Stimulated activated CD8-positive, alpha-beta memory T cell treated with anti-CD3 and anti-CD28 coated beads, Interleukin-4, amount 100 ng/mL, for 24 hours (primary cell): ENCODE measurements around the gene MUC5AC.
"Not testable (repeated sequence)": the region's sequence is repeated elsewhere in the genome, so short reads cannot be mapped to it uniquely, and the experiment has no call there.

Experiments
- DNase-seq: peaks from one replicate; pipeline ENCODE4 v3.0.0-alpha.2; 2020; ENCODE audit warnings: low read depth

The MUC5AC gene

DNA sequence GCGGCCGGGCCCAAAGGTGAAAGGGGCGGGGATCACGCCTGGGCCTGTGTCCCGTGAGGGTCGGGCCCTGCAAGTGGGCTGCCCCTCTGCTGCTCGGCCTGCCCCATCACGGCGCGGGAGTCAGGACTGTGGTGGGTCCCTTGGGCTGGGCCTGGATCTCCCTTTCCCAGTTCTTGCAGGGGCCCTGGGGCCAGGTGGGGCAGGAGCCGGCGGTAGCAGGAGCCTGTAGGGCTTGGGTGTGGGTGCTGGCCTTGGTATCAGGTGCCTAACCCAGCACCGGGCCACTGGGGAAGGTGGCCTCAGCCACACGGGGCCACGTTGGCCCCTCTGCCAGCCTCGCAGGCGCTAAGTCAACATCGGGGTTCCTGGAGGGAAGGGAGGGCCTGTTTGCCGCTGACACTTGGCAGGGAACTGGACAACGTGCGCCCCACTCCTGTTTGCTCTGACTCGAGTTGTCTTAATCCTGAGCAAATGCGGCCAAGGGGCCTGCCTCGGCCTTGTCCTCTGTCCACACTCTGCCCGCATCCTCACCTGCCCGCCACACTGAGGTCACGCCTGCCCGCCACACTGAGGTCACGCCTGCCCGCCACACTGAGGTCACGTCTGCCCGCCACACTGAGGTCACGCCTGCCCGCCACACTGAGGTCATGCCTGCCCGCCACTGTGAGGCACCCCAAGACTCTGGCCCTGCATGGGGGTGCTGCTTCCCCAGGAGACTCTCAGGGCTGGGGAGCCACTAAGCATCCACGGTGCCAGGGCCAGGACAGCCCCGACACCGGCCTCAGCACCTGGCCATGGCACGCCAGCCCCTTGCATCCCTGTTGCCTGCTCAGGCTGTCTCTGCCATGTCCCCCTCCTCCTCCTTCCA is 50.9 kb downstream of the MUC5AC start:
- DNase-seq = no peak

DNA sequence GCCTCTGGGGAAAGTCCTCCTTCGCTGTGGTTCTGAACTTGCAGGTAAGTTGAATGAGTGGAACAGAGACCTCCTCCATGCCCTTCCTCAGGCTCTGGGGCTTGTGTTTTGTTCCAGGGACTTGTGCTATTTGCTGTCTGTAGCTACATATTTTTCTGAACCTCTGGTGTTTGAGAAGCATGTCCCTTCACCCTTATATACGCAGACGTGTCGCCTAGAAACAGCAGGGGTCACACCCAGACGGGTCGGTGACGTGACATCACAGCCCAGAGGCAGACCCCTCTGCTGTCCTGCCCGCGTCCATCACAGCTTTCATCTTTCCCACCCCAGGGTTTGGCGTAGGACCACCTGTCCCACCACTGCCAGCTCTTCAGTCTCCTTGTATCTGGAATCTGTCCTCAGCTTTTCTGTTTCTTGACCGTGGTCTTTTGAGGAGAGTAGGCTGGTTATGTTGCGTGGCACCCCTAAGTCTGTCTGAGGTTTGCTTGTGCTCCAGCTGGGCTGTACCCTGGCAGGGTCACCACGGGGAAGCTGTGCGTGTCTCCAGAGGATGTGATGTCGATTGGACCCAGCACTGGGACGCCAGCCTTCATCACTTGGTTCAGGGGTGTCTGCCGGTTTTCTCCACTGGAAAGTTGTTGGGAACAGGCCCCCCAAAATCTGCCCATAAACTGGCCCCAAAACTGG is 51.8 kb downstream of the MUC5AC start:
- DNase-seq = no peak

DNA sequence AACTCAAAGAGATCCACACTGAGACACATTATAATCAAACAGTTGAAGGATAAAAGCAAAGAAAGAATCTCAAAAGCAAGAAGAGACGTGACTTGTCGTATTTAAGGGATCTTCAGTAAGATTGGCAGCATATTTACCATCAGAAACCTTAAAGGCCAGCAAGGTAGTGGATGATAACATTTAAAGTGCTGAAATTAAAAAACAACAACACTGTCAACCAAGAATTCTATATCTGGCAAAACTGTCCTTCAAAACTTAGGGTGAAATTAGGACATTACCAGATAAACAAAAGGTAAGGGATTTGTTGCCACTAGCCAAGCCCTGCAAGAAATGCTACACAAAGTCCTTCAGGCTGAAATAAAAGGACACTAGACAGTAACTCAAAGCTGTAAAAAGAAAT is 54.1 kb downstream of the MUC5AC start:
- DNase-seq = no peak

DNA sequence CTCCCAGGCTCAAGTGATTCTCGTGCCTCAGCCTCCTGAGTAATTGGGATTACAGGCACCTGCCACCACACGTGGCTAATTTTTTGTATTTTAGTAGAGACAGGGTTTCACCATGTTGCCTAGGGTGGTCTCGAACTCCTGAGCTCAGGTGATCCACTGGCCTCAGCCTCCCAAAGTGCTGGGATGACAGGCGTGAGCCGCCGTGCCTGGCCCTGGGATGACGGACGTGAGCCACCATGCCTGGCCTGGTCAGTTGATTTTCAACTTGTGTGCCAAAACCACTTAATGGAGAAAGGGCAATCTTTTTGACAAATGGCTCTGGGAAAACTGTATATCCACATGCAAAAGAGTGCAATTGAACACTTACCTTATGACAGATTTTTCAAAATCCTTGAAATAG is 58.1 kb downstream of the MUC5AC start:
- not testable (repeated sequence) for DNase-seq

DNA sequence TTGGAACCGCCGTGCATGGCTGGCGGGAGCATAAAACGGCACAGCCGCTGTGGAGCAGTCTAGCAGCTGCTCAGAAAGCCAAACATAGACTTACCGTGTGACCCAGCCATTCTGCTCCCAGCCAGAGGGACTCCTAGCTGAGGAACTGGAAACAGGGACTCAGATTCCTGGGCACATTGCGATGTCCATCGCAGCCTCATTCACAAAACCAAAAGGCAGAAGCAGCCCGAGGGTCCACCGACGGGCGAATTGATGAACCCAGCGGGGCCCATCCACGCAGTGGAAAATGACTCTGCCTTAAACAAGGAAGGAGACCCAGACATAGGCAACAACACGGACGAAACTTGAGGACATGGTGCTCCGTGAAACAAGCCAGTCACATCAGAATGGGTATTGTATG is 59.4 kb downstream of the MUC5AC start:
- no peak for DNase-seq

DNA sequence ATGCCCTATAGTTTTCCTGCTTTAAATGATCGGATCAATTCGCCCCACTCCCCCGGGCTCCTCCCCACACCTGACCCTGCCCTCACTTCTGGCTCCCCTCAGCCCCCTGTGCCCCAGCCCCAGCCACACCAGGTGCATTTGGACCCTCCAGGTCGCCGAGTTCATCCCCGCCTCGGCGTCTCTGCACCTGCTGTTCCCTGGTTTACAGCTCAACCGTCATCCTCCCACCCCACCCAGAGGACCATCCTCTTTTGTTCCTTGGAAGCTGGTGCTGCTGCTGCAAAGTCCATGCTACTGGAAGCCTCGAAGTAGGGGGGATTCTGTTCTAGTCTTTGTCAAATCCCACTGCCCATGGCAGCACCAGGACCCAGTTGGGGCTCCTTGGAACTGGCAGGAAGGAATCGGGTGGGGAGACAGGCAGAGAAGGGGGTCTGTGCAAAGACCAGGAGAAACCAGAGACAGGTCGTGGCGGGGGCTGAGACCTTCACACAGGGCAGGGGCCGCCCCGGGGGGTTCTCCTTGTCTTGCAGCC is 60.6 kb downstream of the MUC5AC start:
- DNase-seq = no peak

DNA sequence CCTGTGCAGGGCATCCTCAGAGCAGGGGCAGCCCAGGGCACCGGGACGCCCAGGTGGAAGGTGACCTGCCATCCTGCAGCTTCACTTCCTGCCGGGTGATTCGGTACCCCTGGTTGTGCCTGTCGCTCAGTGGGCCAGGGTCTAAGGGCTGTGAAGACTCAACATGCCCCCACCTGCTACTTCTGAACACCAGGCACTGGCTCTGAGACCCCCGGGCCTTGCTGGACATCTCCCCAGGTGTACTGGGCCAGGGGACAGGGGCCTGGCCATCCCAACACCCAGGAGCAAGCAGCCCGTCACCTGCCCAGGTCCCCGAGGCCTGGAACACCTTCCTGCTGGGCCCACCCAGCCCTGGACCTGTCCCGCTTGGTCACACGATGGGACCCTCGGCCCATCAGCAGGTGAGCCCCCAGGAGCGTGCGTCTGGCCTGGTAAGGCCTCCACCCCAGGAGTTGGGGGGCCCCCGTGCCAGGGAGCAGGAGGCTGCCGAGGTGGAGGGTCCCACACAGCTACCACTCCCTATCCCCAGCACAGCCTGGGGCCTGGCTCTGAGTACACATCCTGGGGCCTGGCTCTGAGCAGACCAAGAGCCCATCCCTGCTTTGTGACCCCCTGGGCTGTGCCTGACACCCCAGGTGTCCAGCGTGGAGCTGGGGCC is 61.2 kb downstream of the MUC5AC start:
- DNase-seq = no peak

DNA sequence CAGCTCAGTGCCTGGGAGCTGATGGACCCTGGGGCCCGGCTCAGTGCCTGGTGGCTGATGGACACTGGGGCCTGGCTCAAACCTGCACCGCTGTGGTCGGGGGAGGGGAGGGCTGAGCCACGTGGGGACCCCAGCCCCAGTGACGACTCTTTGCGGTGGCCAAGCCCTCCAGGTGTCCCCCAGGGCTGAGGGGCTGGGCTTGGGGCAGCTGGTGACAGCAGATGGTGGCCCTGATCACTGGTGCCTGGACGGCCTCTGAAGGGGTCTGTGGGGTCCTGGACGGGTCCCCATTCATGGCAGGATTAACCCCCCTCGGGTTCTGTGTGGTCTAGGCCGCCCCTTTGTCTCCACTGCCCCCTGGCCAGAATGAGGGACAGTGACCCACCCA is 61.7 kb downstream of the MUC5AC start:
- no peak for DNase-seq

DNA sequence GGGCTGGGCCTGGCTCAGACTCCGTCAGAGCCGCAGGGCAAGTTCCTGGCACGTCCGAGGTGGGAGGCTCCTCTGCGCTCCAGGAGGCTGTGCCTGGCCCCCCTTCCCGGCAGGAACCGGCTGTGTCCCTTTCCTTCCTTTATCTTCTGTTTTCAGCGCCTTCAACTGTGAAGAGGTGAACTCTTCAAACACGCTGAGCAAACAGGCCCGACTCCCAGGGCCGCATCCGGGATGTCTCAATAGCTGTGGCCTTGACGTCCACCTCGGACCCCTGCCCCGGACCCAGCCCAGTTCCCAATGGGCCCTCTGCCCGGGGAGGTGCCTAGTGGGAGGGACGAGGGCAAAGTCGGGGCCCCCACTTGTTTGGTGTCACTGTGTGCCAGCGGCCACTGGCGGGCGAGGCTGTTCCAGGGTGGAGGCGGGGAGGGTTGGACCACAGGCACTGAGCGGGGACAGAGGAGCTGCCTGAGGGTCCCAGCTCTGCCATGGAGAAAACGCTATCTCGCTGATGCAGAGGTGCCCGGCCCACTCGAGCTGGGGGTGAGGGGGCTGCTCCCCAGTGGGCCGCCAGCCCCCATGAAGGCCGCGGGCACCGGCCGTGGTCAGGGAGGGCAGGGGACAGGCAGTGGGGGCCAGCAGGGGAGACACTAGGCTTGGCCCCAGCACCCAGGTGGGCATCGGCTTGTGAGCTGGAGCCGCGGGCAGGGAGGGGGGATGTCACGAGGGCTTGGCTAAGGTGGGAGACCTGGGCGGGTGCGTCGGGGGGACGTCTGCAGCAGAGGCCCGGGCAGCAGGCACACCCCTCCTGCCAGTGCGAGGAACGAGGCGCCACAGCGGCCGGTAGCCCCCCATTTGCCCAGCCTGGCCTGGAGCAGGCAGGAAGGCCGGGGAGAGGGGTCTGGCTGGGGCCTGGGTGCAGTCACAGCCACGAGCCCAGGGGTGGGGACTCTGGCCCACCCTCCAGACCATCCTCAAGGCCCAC is 62.4 kb downstream of the MUC5AC start:
- no peak for DNase-seq

DNA sequence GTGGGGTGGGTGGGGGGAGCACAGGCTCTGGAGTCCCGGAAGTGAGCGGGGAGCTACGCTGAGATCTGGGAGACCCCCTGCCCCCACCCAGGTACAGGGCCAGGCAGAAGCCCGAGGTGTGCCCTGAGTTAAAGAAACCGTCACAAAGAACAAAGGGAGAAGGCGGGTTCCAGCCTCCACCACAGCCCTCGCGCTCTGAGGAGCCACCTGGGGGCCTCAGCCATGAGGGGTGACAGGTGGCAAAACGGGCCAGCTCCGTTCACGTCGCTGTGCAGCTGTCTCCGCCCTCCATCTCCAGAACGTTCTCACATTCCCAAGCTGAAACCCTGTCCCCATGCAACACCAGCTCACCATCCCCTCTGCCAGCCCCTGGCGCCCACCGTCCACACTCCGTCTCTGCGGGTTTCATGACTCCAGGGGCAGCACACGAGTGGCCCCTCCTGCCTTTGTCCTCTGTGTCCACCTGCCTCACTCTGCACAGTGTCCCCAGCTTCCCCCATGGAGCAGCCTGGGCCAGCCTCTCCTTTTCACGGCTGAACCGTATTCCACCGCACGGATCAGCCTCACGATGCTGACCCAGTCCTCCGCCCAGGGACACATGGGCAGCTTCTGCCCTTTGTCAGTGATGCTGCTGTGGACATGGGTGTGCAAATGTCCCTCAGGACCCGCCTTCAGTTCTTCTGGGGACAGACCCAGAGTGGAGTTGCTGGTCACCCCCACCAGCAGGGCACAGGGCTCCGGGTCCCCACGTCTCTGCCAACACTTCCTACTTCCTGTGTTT is 63.4 kb downstream of the MUC5AC start:
- DNase-seq = no peak

DNA sequence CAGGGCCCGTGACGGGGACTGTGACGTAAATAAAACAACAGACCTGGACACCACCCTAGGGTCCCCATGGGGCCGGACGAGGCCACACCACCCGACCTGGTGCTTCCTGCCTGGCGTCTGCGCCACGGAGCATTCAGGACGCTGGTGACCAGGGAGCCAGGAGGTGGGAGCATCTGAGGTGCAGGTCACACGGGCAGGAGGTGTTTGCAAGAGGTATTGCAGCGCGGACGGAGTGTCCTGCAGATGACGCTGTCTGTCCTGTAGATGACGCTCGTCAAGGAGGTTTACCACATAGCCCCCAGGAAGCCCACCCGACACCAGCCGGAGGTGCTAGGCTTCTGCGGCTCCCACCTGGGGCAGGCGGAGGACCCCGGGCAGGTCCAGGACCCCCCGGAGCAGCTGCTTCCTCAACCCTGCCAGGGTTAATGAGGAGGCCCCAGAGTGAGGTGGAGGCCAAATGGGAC is 64.1 kb downstream of the MUC5AC start:
- DNase-seq = no peak

DNA sequence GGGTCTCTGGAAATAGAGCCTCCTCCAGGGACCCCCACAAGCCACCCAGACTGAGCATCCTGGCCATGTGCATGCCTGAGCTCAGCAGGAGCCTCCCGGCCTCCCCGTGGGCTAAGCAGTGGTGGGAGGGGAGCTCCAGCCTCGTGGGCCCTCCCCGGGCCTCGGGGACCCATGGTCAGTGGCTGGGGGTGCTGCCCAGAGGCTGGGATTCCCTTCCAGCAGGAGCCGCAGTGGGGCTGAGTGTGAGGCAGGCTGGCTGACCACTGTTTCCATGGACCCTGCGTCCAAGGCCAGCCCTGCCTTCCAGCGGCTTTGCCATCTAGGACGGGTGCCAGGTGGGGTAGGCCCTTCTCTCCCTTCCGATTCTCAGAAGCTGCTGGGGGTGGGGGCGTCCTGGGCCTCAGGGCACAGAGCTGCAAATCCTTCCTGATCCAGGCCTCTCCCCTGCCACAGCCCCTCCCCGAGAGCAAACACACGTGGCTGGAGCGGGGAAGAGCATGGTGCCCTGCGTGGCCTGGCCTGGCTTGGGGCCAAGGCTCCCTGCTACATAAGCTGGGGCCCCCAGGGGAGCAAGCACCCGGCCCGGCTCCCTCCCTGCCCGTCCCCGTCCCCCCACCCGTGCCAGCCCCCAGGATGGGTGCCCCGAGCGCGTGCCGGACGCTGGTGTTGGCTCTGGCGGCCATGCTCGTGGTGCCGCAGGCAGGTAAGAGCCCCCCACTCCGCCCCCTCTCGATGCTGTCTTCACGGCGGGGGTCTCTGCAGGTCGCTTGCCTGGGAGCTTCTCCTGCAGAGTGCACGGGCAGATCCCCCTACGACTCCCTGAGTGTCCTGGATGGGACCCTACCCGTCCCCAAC is 65.0 kb downstream of the MUC5AC start, which contains the start of gene MUC5B:
Gene MUC5B (plus strand): TSS at position 576 of the 855 bp plus-strand sequence. CDS start 58 bp downstream, at position 634.
- no peak for DNase-seq

DNA sequence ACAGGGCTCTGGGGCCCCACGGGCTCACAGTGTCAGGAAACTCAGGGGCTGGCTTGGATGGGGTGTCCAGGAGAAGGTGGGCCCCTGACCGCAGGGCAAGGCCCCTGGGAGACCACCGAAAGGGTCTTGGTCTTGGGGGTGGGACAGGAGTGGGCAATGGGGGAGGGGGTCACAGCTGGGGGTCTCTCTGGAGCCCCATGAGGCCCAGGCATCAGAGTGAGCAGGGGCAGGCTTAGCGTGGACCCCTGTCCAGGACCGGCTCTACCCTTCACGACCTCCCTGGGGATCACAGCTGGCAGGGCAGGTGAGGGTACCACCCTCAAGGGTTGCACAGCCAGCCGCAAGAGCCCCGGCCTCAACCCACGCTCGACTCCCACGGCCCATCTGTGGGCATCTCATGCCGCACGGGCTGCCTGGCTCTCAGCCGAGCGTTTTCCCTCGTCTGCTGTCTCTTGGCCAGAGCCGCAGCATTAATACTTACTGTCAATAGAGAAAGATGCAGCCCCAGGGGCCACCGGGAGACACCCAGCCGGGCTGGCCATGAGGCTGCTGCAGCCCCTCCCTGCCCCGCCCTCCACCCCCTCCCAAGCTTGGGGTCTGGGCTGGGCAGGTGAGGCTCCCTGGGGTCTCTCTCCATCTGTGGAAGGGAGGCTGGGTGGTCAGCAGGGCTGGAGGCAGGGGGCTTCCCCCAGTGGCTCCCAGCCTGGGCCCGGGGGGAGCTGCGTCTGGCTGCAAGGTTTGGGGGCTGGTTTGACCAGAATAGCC is 65.8 kb downstream of the MUC5AC start:
- no peak for DNase-seq

DNA sequence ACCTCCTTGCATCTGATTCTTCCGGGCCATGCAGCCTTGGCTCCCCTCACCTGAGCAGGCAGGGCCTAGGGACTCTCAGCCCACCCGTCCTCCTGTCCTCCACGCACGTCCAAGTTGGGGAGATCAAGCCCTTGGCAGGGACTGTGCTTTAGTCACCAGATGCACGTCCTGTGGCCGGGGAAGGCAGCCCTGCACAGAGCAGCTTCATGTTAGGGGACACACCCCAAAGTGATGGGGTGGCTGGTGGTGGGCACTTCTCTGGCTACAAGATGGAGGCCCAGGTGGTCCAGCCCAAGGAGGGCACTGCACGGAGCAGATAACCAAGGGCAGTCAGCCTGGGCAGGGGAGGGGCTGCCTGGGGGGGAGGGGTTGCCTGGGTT is 66.3 kb downstream of the MUC5AC start:
- DNase-seq = no peak

DNA sequence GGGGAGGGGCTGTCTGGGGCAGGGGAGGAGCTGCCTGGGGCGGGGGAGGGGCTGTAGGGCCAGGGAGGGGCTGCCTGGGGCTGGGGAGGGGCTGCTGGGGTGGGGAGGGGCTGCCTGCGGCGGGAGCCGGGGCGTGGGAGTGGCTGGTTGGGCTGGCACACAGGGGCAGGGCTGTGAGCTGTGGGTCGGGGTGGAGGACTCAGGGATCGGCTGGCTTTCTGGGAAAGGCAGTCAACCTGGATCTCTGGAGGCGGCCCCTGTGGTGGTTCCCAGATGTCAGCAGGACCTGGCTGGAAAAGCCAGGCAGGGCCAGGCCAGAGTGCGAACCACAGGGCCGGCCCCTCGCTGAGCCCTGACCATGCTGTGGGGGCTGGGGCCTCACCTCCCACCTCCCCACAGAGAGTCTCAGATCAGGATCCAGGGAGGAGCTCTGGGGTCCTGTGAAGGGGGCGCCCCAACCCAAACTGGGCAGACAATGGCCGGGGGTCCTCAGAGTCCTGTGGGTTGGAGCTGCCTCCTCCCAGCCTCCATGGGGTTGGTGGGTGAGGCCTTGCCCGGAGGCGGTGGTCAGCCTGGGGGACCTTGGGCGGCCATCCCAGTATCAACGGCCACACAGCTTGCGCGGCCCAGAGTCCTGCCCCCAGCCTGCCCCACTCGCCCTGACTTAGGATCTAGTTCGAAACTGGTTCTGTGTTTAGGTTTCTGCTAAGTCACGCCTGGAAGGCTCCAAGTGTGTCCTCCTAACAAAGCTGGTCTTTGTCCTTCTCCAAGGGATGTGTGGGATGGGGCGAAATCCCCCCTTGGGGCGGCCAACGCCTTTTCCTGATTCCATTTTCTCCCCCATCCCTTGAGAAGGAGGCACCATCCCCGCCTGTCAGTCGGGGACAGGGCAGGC is 67.0 kb downstream of the MUC5AC start:
- no peak for DNase-seq

DNA sequence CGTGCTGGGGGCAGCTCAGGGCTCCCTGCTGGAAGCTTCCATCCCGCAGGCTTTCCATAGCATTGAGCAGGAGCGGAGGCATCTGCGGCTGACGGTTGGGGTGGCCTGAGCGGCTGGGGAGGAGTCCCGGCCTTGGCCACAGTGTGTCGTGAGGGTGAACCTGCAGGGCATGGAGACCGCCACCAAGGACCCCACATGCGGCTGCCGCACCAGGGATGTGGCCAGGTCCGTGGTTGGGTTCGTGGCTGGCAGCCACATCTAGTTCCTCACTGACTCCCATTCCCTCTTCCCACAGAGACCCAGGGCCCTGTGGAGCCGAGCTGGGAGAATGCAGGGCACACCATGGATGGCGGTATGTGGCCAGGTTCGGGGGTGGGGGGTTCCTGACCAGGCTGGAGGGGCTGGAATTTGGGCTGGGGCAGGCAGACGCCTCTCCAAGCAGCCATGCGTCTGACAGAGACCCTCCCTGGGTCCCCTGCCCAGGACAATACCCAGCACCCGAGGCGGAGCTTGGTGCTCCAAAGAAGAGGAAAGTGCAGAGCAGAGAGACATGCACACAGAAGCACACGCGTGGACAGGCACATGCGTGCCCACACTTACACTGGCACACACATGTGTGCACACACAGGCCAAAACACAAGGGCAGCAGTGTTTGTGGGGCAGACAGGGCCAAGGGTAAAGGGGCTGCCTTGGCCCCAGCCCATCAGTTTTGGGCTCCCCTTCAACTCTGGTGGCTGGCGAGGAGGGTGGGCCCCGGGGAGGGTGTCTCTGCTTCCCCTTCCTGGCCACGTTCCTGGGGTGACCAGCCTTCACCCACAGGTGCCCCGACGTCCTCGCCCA is 67.9 kb downstream of the MUC5AC start:
- no peak for DNase-seq
